Measurements from ENCODE around the gene RAP2B. TPM values are rescaled to one million over a fixed set of nuclear protein-coding genes. Genes with fewer than 3 reads are reported as not detected.

Gene RAP2B
- total and polyA plus RNA-seq, 2 donors (not counting 1 experiment from before 2014, with no cell fraction given) = 8.7 to 27.1 TPM

DNA sequence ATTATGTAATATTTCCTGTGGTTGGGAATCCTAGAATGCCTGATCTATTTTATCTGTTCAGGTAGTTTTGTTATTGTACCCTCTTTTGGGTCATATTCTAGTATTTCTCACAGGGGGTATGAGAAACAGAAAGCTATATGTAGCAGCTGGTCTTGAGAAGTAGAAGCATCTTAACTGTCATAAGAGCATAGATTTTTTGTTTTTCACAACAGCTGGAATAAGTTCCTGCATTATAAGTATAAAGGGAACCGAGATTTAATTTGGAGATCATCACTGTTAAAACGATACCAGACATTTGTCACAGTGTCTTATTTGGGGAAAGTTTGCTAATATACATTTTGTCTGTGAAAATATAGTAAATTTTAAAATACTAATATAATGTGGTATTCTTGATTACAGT is 4.8 kb downstream of the RAP2B start:
- TF ChIP-seq, protein P1, sequence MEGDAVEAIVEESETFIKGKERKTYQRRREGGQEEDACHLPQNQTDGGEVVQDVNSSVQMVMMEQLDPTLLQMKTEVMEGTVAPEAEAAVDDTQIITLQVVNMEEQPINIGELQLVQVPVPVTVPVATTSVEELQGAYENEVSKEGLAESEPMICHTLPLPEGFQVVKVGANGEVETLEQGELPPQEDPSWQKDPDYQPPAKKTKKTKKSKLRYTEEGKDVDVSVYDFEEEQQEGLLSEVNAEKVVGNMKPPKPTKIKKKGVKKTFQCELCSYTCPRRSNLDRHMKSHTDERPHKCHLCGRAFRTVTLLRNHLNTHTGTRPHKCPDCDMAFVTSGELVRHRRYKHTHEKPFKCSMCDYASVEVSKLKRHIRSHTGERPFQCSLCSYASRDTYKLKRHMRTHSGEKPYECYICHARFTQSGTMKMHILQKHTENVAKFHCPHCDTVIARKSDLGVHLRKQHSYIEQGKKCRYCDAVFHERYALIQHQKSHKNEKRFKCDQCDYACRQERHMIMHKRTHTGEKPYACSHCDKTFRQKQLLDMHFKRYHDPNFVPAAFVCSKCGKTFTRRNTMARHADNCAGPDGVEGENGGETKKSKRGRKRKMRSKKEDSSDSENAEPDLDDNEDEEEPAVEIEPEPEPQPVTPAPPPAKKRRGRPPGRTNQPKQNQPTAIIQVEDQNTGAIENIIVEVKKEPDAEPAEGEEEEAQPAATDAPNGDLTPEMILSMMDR (conservative IDR thresholded peaks at IDR 0.05 in 1 of 2, IDR thresholded peaks at IDR 0.05 in 1 of 2; ENCODE audit: low read depth in 1 of 2, low read length in 2 of 2) = no peak
- TF ChIP-seq EZH2 (IDR thresholded peaks at IDR 0.05; ENCODE audit: low read length, missing control alignments) = no peak
- H3K9ac ChIP-seq (ENCODE audit: insufficient read depth, low read length) = no peak overlapping the region
- H3K79me2 ChIP-seq (ENCODE audit: control insufficient read depth, insufficient read depth, low read length) = peaks cover 60% of the 10 kb centered on the region
- H3K36me3 ChIP-seq (ENCODE audit: control insufficient read depth, insufficient read depth, low read length) = no peaks in the 10 kb centered on the region
- H3K27ac ChIP-seq (ENCODE audit: insufficient read depth, low read length) = no peak overlapping the region
- no peak for DNase-seq (ENCODE audit: low read depth in 2 of 2)
- no peak overlapping the region for H2AFZ ChIP-seq (ENCODE audit: low read length)
- H3K27me3 ChIP-seq (ENCODE audit: control insufficient read depth, insufficient read depth, low read length) = no peaks in the 10 kb centered on the region
- peak overlapping the region in 2 of 4 experiments; percentile 96 to 97 for H3K4me3 ChIP-seq (replicated peaks in 1 of 4; ENCODE audit: control extremely low read depth in 1 of 4, insufficient read depth in 1 of 4, low read depth in 3 of 4, low read length in 4 of 4)
- H3K9me3 ChIP-seq (ENCODE audit: control insufficient read depth, insufficient read depth, low read depth, low read length) = no peaks in the 10 kb centered on the region
- H3K4me2 ChIP-seq (ENCODE audit: extremely low read depth, insufficient read depth, low read length) = peak overlapping the region; percentile 32
- H4K20me1 ChIP-seq (ENCODE audit: control insufficient read depth, extremely low read depth, insufficient read depth, low read length) = no peaks in the 10 kb centered on the region
- H3K4me1 ChIP-seq (ENCODE audit: control insufficient read depth, extremely low read depth, insufficient read depth, low read length) = peaks cover 2% of the 10 kb centered on the region

GRCh38 chr3:153169793-153170383 is 7.9 kb downstream of the RAP2B start:
- TF ChIP-seq, protein P1 (conservative IDR thresholded peaks at IDR 0.05 in 1 of 2, IDR thresholded peaks at IDR 0.05 in 1 of 2; ENCODE audit: low read depth in 1 of 2, low read length in 2 of 2) = no peak
- no peak for TF ChIP-seq EZH2 (IDR thresholded peaks at IDR 0.05; ENCODE audit: low read length, missing control alignments)
- Histone ChIP-seq H3K79me2 (ENCODE audit: control insufficient read depth, insufficient read depth, low read length) (peaks cover 32% of the 10 kb centered on the region), H3K27ac (ENCODE audit: insufficient read depth, low read length) (no peak overlapping the region), H3K9me3 (ENCODE audit: control insufficient read depth, insufficient read depth, low read depth, low read length) (no peaks in the 10 kb centered on the region), H3K9ac (ENCODE audit: insufficient read depth, low read length) (no peak overlapping the region), H3K4me1 (ENCODE audit: control insufficient read depth, extremely low read depth, insufficient read depth, low read length) (peaks cover 6% of the 10 kb centered on the region), H3K4me3 (replicated peaks in 1 of 4; ENCODE audit: control extremely low read depth in 1 of 4, insufficient read depth in 1 of 4, low read depth in 3 of 4, low read length in 4 of 4) (no peak overlapping the region), H4K20me1 (ENCODE audit: control insufficient read depth, extremely low read depth, insufficient read depth, low read length) (no peaks in the 10 kb centered on the region), H3K27me3 (ENCODE audit: control insufficient read depth, insufficient read depth, low read length) (no peaks in the 10 kb centered on the region), H2AFZ (ENCODE audit: low read length) (no peak overlapping the region), H3K36me3 (ENCODE audit: control insufficient read depth, insufficient read depth, low read length) (no peaks in the 10 kb centered on the region), H3K4me2 (ENCODE audit: extremely low read depth, insufficient read depth, low read length) (no peak overlapping the region)
- DNase-seq (ENCODE audit: low read depth in 2 of 2) = no peak

- peaks cover 5% of the 10 kb centered on the region for H3K4me1 ChIP-seq (ENCODE audit: control insufficient read depth, extremely low read depth, insufficient read depth, low read length)
- no peak overlapping the region for H2AFZ ChIP-seq (ENCODE audit: low read length)
- no peak overlapping the region for H3K9ac ChIP-seq (ENCODE audit: insufficient read depth, low read length)
- H3K4me3 ChIP-seq (replicated peaks in 1 of 4; ENCODE audit: control extremely low read depth in 1 of 4, insufficient read depth in 1 of 4, low read depth in 3 of 4, low read length in 4 of 4) = no peak overlapping the region
- no peak for DNase-seq (ENCODE audit: low read depth in 2 of 2)
- H4K20me1 ChIP-seq (ENCODE audit: control insufficient read depth, extremely low read depth, insufficient read depth, low read length) = no peaks in the 10 kb centered on the region
- H3K4me2 ChIP-seq (ENCODE audit: extremely low read depth, insufficient read depth, low read length) = no peak overlapping the region
- no peaks in the 10 kb centered on the region for H3K36me3 ChIP-seq (ENCODE audit: control insufficient read depth, insufficient read depth, low read length)
- no peaks in the 10 kb centered on the region for H3K27me3 ChIP-seq (ENCODE audit: control insufficient read depth, insufficient read depth, low read length)
- TF ChIP-seq, protein P1 (conservative IDR thresholded peaks at IDR 0.05 in 1 of 2, IDR thresholded peaks at IDR 0.05 in 1 of 2; ENCODE audit: low read depth in 1 of 2, low read length in 2 of 2) = no peak
- TF ChIP-seq EZH2 (IDR thresholded peaks at IDR 0.05; ENCODE audit: low read length, missing control alignments) = no peak
- no peak overlapping the region for H3K27ac ChIP-seq (ENCODE audit: insufficient read depth, low read length)
- no peaks in the 10 kb centered on the region for H3K9me3 ChIP-seq (ENCODE audit: control insufficient read depth, insufficient read depth, low read depth, low read length)
- H3K79me2 ChIP-seq (ENCODE audit: control insufficient read depth, insufficient read depth, low read length) = peaks cover 18% of the 10 kb centered on the region
Observed at GRCh38 chr3:153171256-153171655, 9.2 kb downstream of the RAP2B start.
